T-helper 17 cell (primary cell): Measurements from ENCODE around the gene LCN15. TPM values are rescaled to one million over a fixed set of nuclear protein-coding genes. Genes with fewer than 3 reads are reported as not detected.
"Not testable (repeated sequence)": the region's sequence is repeated elsewhere in the genome, so short reads cannot be mapped to it uniquely, and the experiment has no call there.

Experiments
- ATAC-seq: fragments of 150-1000 bp; cut with Tn5 transposase; 2 replicates; pipeline ENCODE4 v1.10.0; 2021; ENCODE audit warnings: mild to moderate bottlenecking, moderate library complexity
- DNase-seq, 3 donors: peaks; one replicate each; pipeline versions ENCODE4 v3.0.0 to v3.0.0-alpha.2; 2020 to 2021
- H3K9me3 ChIP-seq: one replicate; pipeline ENCODE4 v1.7.0; 2013; ENCODE audit warnings: low read length, mild to moderate bottlenecking; ENCODE audit not compliant: control insufficient read depth, poor library complexity, severe bottlenecking
- H3K27ac Mint-ChIP-seq: one replicate; pipeline ENCODE4 v1.8.0; 2022; ENCODE audit warnings: mild to moderate bottlenecking, moderate library complexity, mixed read lengths
- H3K27me3 Mint-ChIP-seq: one replicate; pipeline ENCODE4 v1.8.0; 2022; ENCODE audit warnings: mixed read lengths
- H3K36me3 Mint-ChIP-seq: one replicate; pipeline ENCODE4 v1.8.0; 2022; ENCODE audit warnings: low read depth, mixed read lengths
- H3K4me1 Mint-ChIP-seq: one replicate; pipeline ENCODE4 v1.8.0; 2022; ENCODE audit warnings: mild to moderate bottlenecking, mixed read lengths
- H3K4me3 Mint-ChIP-seq: one replicate; pipeline ENCODE4 v1.8.0; 2022; ENCODE audit warnings: mild to moderate bottlenecking, moderate library complexity, mixed read lengths
- total RNA-seq, 4 donors: library from RNA in 2 of 4; stranded (reverse) in 2 of 4; gene quantifications; one replicate each; pipeline ENCODE4 v1.2.3 and lab custom pipeline; 2022 to 2026

Gene LCN15
- total RNA-seq, 2 donors from 2014 or later: not detected

GRCh38 chr9:136720898-136721338 is 43.4 kb downstream of the LCN15 start:
- ATAC-seq (no peak), DNase-seq (no peak)
- Mint-ChIP-seq H3K27ac (no peak overlapping the region), H3K4me1 (peaks cover 6% of the 10 kb centered on the region), H3K4me3 (peak overlapping the region; percentile 49), H3K27me3 (peaks cover 3% of the 10 kb centered on the region), H3K36me3 (peaks cover 2% of the 10 kb centered on the region)
- H3K9me3 ChIP-seq: no peaks in the 10 kb centered on the region

DNA sequence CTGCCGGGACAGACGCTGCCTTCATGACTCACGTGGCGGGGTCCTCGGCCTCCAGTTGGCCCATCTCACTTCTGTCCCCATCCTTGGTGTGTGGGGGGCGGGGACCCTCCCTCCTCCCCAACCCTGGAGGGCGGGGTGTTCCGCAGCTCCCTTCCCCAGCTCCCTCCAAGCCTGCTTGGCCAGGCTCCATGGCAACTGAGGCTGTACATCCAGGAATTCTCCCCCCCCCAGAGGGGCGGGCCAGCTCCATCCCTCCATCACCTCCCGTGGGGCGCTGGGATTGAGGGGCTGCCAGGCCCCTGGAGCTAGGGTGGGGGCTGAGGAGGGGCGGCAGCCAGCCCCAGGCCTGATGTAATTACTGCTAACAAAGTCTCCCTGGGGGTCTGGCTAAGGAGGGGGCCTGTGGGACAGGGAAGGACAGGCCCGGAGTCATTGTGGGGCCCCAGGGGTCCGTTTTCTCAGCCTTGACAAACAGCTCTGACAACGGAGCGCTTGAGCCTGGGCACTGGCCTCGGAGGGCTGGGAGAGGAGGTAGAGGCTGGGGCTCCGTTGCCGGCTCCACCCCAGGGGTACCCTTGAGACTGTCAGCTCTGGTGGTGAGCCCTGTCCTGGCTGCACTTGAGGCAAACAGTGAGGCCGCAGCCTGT is 43.9 kb downstream of the LCN15 start:
- peaks cover 2% of the 10 kb centered on the region for H3K36me3 Mint-ChIP-seq
- no peaks in the 10 kb centered on the region for H3K9me3 ChIP-seq
- DNase-seq: no peak

GRCh38 chr9:136719195-136719880 is 45.0 kb downstream of the LCN15 start:
- peaks cover under 1% of the 10 kb centered on the region for H3K36me3 Mint-ChIP-seq
- DNase-seq (no peak), ATAC-seq (peak; percentile 52)
- H3K9me3 ChIP-seq: no peaks in the 10 kb centered on the region
- peaks cover 4% of the 10 kb centered on the region for H3K4me1 Mint-ChIP-seq
- H3K27me3 Mint-ChIP-seq: peaks cover 8% of the 10 kb centered on the region
- H3K27ac Mint-ChIP-seq: no peak overlapping the region
- no peak overlapping the region for H3K4me3 Mint-ChIP-seq

More for the DNA sequence above, 43.9 kb downstream of the LCN15 start:
- Mint-ChIP-seq H3K4me3 (no peak overlapping the region), H3K4me1 (peaks cover 6% of the 10 kb centered on the region), H3K27me3 (peaks cover 7% of the 10 kb centered on the region), H3K27ac (no peak overlapping the region)
- no peak for ATAC-seq

DNA sequence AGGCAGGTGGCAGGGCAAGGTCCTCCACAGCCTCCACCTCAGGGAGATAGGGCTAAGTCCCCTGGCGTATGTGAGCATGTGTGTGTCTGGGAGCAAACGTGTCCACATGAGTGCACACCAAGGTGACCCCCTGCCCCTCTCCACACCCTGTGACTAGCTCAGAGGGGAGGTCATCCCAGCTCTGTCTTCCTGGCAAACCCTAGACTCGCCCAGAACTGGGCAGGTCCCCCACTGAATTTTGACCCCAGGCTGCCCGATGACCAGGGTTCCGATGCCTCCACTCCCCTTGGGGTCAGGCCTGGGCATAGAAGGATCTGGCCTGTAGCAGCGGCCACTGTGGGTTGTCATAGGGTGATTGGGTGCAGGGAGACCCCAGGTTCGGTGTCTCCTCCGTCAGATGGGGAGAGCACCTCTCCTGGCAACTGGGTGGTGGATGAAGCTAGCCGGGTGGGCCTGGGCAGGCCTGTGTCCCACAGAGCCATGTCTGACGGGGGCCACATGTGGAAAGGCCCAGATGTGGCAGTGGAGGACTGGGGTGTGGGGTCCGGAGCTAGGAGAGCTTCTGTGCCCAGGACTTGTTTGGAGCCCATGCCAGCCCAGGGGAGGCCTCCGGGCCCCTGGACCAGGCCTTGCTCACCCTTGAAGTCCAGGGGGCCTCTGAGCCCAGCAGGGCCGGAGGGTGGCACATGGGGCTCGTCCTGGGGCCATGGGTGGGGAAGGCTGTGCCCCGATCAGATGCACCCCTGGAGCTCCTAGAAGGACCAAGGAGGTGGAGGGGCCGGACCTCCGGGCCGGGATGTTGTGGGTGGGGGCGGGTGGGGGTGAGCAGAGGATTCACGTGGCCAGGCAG is 45.7 kb downstream of the LCN15 start:
- DNase-seq: no peak
- Mint-ChIP-seq H3K4me3 (no peak overlapping the region), H3K4me1 (peaks cover 3% of the 10 kb centered on the region), H3K27me3 (peaks cover 16% of the 10 kb centered on the region), H3K36me3 (no peaks in the 10 kb centered on the region), H3K27ac (no peak overlapping the region)
- H3K9me3 ChIP-seq: no peaks in the 10 kb centered on the region
- ATAC-seq: no peak

DNA sequence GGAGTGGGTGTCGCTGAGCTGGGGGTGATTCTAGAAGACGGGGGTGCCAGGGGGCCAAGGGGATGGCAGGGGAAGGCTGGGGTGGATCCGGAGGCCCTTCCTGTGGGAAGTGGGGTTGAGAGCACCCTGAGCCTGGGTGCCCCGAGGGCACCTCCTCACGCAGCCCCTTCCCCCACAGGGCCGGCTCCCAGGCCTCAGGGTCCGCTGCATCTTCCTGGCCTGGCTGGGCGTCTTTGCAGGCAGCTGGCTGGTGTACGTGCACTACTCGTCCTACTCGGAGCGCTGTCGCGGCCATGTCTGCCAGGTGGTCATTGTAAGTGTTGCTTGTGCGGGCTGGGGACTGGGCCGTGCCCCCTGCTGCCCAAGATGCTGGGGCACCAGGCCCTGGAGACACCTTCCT is 46.9 kb downstream of the LCN15 start:
- Mint-ChIP-seq H3K36me3 (peaks cover 2% of the 10 kb centered on the region), H3K27ac (no peak overlapping the region), H3K27me3 (peaks cover 21% of the 10 kb centered on the region), H3K4me3 (no peak overlapping the region), H3K4me1 (peaks cover 3% of the 10 kb centered on the region)
- ATAC-seq: no peak
- H3K9me3 ChIP-seq: no peaks in the 10 kb centered on the region
- DNase-seq: no peak

DNA sequence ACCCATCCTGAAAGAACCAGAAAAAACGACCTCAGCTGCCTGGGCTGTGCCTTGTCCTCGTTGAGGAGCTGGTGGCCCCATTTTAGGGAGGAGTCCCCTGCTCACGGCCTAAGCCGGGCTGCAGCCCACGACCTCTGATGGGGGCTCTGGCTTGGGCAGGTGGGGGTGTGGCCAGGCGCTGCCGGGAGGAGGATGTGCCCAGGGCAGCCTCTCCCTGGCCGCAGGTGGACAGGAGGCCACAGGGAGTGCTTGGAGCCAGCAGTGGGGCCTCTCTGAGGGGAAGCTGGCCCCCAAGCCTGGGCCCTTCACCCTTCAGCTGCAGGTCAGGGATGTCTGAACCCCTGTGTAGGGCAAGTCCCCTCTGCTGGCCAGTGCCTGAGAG is 49.4 kb downstream of the LCN15 start:
- DNase-seq: no peak
- ATAC-seq: no peak
- Mint-ChIP-seq H3K4me1 (peaks cover 4% of the 10 kb centered on the region), H3K27ac (no peak overlapping the region), H3K27me3 (peaks cover 35% of the 10 kb centered on the region), H3K36me3 (peaks cover 2% of the 10 kb centered on the region), H3K4me3 (no peak overlapping the region)
- H3K9me3 ChIP-seq: no peaks in the 10 kb centered on the region

- H3K4me3 Mint-ChIP-seq: no peak overlapping the region
- peaks cover 4% of the 10 kb centered on the region for H3K4me1 Mint-ChIP-seq
- no peak overlapping the region for H3K27ac Mint-ChIP-seq
- H3K27me3 Mint-ChIP-seq: peaks cover 35% of the 10 kb centered on the region
- H3K9me3 ChIP-seq: no peaks in the 10 kb centered on the region
- peaks cover 2% of the 10 kb centered on the region for H3K36me3 Mint-ChIP-seq
- no peak for ATAC-seq
- no peak for DNase-seq
Observed at GRCh38 chr9:136714096-136714892, 50.0 kb downstream of the LCN15 start.

- ATAC-seq (no peak), DNase-seq (no peak)
- Mint-ChIP-seq H3K4me1 (peaks cover 4% of the 10 kb centered on the region), H3K4me3 (peak overlapping the region; percentile 45), H3K27ac (no peak overlapping the region), H3K27me3 (peaks cover 38% of the 10 kb centered on the region), H3K36me3 (peaks cover 2% of the 10 kb centered on the region)
- H3K9me3 ChIP-seq: no peaks in the 10 kb centered on the region
Observed at GRCh38 chr9:136713550-136713949, 50.8 kb downstream of the LCN15 start.

DNA sequence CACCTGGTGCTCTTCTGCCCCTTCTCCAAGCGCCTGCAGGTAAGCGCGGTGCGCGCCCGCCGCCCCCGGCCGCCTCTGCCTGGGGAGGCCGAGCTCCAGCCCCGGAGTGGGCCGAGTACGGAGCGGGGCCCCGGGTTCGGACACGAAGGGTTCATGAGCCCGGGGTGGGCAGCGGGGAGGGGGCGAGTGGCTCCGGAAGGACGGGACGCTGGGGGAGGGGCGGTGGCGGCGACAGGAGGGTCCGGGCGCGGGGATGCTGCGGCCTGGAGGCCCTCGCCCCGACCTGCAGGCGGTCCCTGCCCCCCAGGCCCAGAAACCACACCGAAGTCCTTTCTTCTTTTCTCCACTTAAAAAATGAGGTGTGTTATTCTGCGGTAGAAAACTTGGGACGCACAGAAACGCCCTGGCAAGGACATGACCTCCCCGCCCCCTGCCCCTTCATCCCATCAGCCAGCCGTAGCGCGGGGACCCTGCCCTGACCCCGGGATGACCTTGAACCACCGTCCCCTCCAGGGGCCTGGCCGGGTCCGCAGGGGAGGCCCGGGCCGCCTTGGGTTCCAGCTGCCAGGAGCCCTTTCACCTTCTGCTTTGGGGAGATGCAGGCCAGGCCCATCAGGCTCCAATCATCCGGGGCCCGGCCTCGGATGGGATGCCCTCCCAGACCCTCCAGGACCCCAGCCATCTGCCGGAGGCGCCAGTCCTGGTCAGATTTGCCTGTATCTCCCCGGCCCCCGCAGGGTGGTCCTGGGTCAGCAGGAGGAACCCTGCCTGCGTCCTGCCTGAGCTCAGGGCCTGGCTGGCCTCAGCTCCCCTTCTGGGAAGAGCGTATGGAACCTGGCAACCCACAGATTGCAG is 51.4 kb downstream of the LCN15 start:
- Mint-ChIP-seq H3K4me3 (peak overlapping the region; percentile 45), H3K4me1 (peaks cover 4% of the 10 kb centered on the region), H3K36me3 (peaks cover 2% of the 10 kb centered on the region), H3K27me3 (peaks cover 44% of the 10 kb centered on the region), H3K27ac (no peak overlapping the region)
- DNase-seq (no peak), ATAC-seq (no peak)
- no peaks in the 10 kb centered on the region for H3K9me3 ChIP-seq

- Mint-ChIP-seq H3K36me3 (peaks cover 2% of the 10 kb centered on the region), H3K4me1 (peaks cover 4% of the 10 kb centered on the region), H3K27ac (no peak within 1 kb of the TSS), H3K27me3 (peaks cover 44% of the 10 kb centered on the region), H3K4me3 (peak within 1 kb of the TSS; percentile 83)
- H3K9me3 ChIP-seq: no peaks in the 10 kb centered on the region
- DNase-seq: no peak
- peak; percentile 50 for ATAC-seq
Observed at GRCh38 chr9:136711751-136712689, 52.3 kb downstream of the LCN15 start, which contains the start of gene DIPK1B. TSS of gene DIPK1B (plus strand) at chr9:136712572. CDS start at chr9:136712666, 94 bp downstream.

GRCh38 chr9:136711219-136711648 is 53.1 kb downstream of the LCN15 start:
- not testable (repeated sequence) for H3K9me3 ChIP-seq, H3K4me1 Mint-ChIP-seq, H3K27ac Mint-ChIP-seq, ATAC-seq, H3K36me3 Mint-ChIP-seq, DNase-seq
- Mint-ChIP-seq H3K4me3 (peak overlapping the region; percentile 83), H3K27me3 (peaks cover 44% of the 10 kb centered on the region)
